ENCODE results near the gene CCNA1.

Gene CCNA1

GRCh38 chr13:36453516-36453915, 21.2 kb downstream of the CCNA1 start:
- no peak for TF ChIP-seq CTCF (IDR thresholded peaks at IDR 0.05; ENCODE audit: extremely low read depth, missing control alignments)
- no peak for DNase-seq (ENCODE audit: low spot score)

GRCh38 chr13:36454121-36454520, 21.8 kb downstream of the CCNA1 start:
- TF ChIP-seq CTCF (IDR thresholded peaks at IDR 0.05; ENCODE audit: extremely low read depth, missing control alignments): no peak
- DNase-seq (ENCODE audit: low spot score): no peak

- TF ChIP-seq CTCF (IDR thresholded peaks at IDR 0.05; ENCODE audit: extremely low read depth, missing control alignments): no peak
- DNase-seq (ENCODE audit: low spot score): no peak
Measured at GRCh38 chr13:36454987-36455386, 22.7 kb downstream of the CCNA1 start.

- no peak for DNase-seq (ENCODE audit: low spot score)
- no peak for TF ChIP-seq CTCF (IDR thresholded peaks at IDR 0.05; ENCODE audit: extremely low read depth, missing control alignments)
Measured at GRCh38 chr13:36456577-36456976, 24.3 kb downstream of the CCNA1 start.

- no peak for DNase-seq (ENCODE audit: low spot score)
- TF ChIP-seq CTCF (IDR thresholded peaks at IDR 0.05; ENCODE audit: extremely low read depth, missing control alignments): no peak
Measured at GRCh38 chr13:36461506-36461905, 29.2 kb downstream of the CCNA1 start.

GRCh38 chr13:36475468-36475867, 43.2 kb downstream of the CCNA1 start:
- DNase-seq (ENCODE audit: low spot score): no peak
- TF ChIP-seq CTCF (IDR thresholded peaks at IDR 0.05; ENCODE audit: extremely low read depth, missing control alignments): no peak

GRCh38 chr13:36476661-36477060, 44.4 kb downstream of the CCNA1 start:
- DNase-seq (ENCODE audit: low spot score): no peak
- no peak for TF ChIP-seq CTCF (IDR thresholded peaks at IDR 0.05; ENCODE audit: extremely low read depth, missing control alignments)
